DND-41 (cell line): ENCODE results near the gene MAML3.

Experiments
- ATAC-seq: fragments of 200-7000 bp; cut with Tn5 transposase; 3 replicates; pipeline ENCODE4 v1.9.1; 2021; ENCODE audit warnings: low read depth; ENCODE audit not compliant: insufficient read depth
- DNase-seq: peaks from one replicate; pipeline ENCODE4 v3.0.0-alpha.2; 2020
- H2AFZ ChIP-seq: 2 replicates; pipeline ENCODE4 v1.6.0; 2012; ENCODE audit warnings: low read depth, low read length
- H3K27ac ChIP-seq: 2 replicates; pipeline ENCODE4 v1.5.1; 2012; ENCODE audit warnings: low read length, inconsistent platforms
- H3K27me3 ChIP-seq: fragments of 200-600 bp; sonication (generic); 2 replicates; pipeline ENCODE4 v1.6.0; 2012; ENCODE audit warnings: low read length, mild to moderate bottlenecking, inconsistent platforms; ENCODE audit not compliant: insufficient read depth, poor library complexity
- H3K36me3 ChIP-seq: 2 replicates; pipeline ENCODE4 v1.5.1; 2012; ENCODE audit warnings: low read length, inconsistent platforms; ENCODE audit not compliant: insufficient read depth
- H3K4me1 ChIP-seq: 2 replicates; pipeline ENCODE4 v1.5.1; 2012; ENCODE audit warnings: mild to moderate bottlenecking, low read length; ENCODE audit not compliant: insufficient read depth
- H3K4me2 ChIP-seq: 2 replicates; pipeline ENCODE4 v1.6.0; 2012; ENCODE audit warnings: mild to moderate bottlenecking, moderate library complexity, low read length, inconsistent platforms; ENCODE audit not compliant: insufficient read depth
- H3K4me3 ChIP-seq, 2 experiments: fragments of 200-600 bp in 1 of 2; shearing (Covaris generic) in 1 of 2; 2 replicates each; pipeline ENCODE4 v1.5.1; 2012 to 2016; ENCODE audit warnings: inconsistent platforms in 2 of 2, low read length in 2 of 2, mild to moderate bottlenecking in 2 of 2, low read depth in 1 of 2, moderate library complexity in 1 of 2
- H3K79me2 ChIP-seq: 2 replicates; pipeline ENCODE4 v1.6.0; 2012; ENCODE audit warnings: low read length, inconsistent platforms; ENCODE audit not compliant: insufficient read depth
- H3K9ac ChIP-seq: 2 replicates; pipeline ENCODE4 v1.6.0; 2012; ENCODE audit warnings: low read depth, mild to moderate bottlenecking, inconsistent platforms, low read length, moderate library complexity
- H3K9me3 ChIP-seq: 2 replicates; pipeline ENCODE4 v1.5.1; 2012; ENCODE audit warnings: low read length, moderate library complexity, mild to moderate bottlenecking, inconsistent platforms; ENCODE audit not compliant: insufficient read depth, severe bottlenecking
- H4K20me1 ChIP-seq: 2 replicates; pipeline ENCODE4 v1.6.0; 2012; ENCODE audit warnings: low read length; ENCODE audit not compliant: insufficient read depth
- EZH2 ChIP-seq: IDR thresholded peaks from 3 replicates; pipeline ENCODE4 v1.6.1; 2012; ENCODE audit warnings: borderline replicate concordance, low read depth, mild to moderate bottlenecking, moderate library complexity, low read length, inconsistent platforms; ENCODE audit not compliant: severe bottlenecking
- TF ChIP-seq, protein P1 (sequence below): IDR thresholded peaks from 2 replicates; pipeline ENCODE4 v1.5.1; 2012; ENCODE audit warnings: borderline replicate concordance, low read length, moderate library complexity, mild to moderate bottlenecking; ENCODE audit not compliant: poor library complexity, severe bottlenecking; ENCODE audit errors: extremely low read depth

The MAML3 gene

DNA sequence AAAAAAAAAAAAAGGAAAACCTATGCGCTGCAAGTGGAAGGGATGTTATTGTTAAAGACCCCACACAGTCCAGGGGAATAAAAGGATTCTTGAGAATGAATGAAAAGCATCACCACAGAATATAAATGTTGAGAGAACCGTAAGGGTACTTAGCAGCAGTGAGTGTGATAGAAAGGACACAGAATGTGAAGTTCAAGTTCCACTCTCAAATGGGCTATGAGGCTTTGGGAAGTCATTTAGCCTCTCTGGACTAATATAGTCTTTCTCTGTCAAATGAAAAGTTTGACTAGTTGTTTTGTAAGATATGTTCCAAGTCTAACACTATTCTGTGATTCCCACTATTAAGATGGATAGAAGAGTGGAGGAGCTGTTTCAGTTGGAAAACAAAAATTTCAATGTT is 35.8 kb upstream of the MAML3 start:
- ATAC-seq (no peak), DNase-seq (no peak)
- H3K9ac ChIP-seq = no peak overlapping the region
- no peaks in the 10 kb centered on the region for H3K36me3 ChIP-seq
- no peak overlapping the region for H3K4me3 ChIP-seq
- peaks cover 5% of the 10 kb centered on the region for H3K27me3 ChIP-seq
- H3K4me1 ChIP-seq = no peaks in the 10 kb centered on the region
- H3K27ac ChIP-seq = no peak overlapping the region
- no peak overlapping the region for H3K4me2 ChIP-seq
- no peak for TF ChIP-seq EZH2
- no peak overlapping the region for H2AFZ ChIP-seq
- no peaks in the 10 kb centered on the region for H3K9me3 ChIP-seq
- H4K20me1 ChIP-seq = no peaks in the 10 kb centered on the region
- no peaks in the 10 kb centered on the region for H3K79me2 ChIP-seq

DNA sequence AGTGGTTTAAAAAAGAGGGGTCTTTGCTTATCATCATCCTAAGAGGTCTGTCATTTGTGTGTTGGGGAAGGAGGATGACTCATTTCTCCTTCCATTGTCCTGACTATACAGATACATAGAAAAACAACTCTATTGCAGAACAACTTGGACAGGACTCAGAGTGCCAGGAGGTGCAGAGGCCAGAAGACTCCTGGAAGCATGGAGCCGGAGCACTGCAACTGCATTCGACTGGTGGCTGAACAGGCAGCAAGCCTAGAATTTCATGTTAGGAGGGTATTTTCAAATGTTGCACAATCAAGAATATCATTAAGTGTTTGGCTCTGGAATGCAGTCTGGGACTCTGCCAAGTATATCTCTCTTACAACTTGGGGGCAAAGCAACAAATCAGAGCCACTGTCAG is 35.0 kb upstream of the MAML3 start:
- Histone ChIP-seq H3K4me2 (no peak overlapping the region), H4K20me1 (no peaks in the 10 kb centered on the region), H3K79me2 (no peaks in the 10 kb centered on the region), H3K27me3 (peaks cover 5% of the 10 kb centered on the region), H3K4me3 (no peak overlapping the region), H3K4me1 (no peaks in the 10 kb centered on the region), H3K9ac (no peak overlapping the region), H3K27ac (no peak overlapping the region), H3K9me3 (no peaks in the 10 kb centered on the region), H2AFZ (no peak overlapping the region), H3K36me3 (no peaks in the 10 kb centered on the region)
- TF ChIP-seq, protein P1, sequence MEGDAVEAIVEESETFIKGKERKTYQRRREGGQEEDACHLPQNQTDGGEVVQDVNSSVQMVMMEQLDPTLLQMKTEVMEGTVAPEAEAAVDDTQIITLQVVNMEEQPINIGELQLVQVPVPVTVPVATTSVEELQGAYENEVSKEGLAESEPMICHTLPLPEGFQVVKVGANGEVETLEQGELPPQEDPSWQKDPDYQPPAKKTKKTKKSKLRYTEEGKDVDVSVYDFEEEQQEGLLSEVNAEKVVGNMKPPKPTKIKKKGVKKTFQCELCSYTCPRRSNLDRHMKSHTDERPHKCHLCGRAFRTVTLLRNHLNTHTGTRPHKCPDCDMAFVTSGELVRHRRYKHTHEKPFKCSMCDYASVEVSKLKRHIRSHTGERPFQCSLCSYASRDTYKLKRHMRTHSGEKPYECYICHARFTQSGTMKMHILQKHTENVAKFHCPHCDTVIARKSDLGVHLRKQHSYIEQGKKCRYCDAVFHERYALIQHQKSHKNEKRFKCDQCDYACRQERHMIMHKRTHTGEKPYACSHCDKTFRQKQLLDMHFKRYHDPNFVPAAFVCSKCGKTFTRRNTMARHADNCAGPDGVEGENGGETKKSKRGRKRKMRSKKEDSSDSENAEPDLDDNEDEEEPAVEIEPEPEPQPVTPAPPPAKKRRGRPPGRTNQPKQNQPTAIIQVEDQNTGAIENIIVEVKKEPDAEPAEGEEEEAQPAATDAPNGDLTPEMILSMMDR = no peak
- TF ChIP-seq EZH2 = no peak
- ATAC-seq (no peak), DNase-seq (no peak)

GRCh38 chr4:140187316-140187695 is 33.3 kb upstream of the MAML3 start:
- DNase-seq (no peak), ATAC-seq (no peak)
- no peaks in the 10 kb centered on the region for H3K79me2 ChIP-seq
- H3K4me1 ChIP-seq = no peaks in the 10 kb centered on the region
- TF ChIP-seq, protein P1 = no peak
- no peak for TF ChIP-seq EZH2
- no peaks in the 10 kb centered on the region for H3K9me3 ChIP-seq
- no peak overlapping the region for H2AFZ ChIP-seq
- no peaks in the 10 kb centered on the region for H3K36me3 ChIP-seq
- no peak overlapping the region for H3K4me2 ChIP-seq
- no peak overlapping the region for H3K27ac ChIP-seq
- no peaks in the 10 kb centered on the region for H4K20me1 ChIP-seq
- no peak overlapping the region for H3K4me3 ChIP-seq
- peaks cover 5% of the 10 kb centered on the region for H3K27me3 ChIP-seq
- no peak overlapping the region for H3K9ac ChIP-seq

GRCh38 chr4:140186651-140187315 is 32.8 kb upstream of the MAML3 start:
- no peak overlapping the region for H3K4me2 ChIP-seq
- TF ChIP-seq, protein P1 = no peak
- no peak for TF ChIP-seq EZH2
- ATAC-seq = no peak

More at GRCh38 chr4:140186651-140187315, 32.8 kb upstream of the MAML3 start:
- H3K9ac ChIP-seq = no peak overlapping the region
- H3K4me3 ChIP-seq = no peak overlapping the region
- no peak for DNase-seq
- H3K27ac ChIP-seq = no peak overlapping the region
- peaks cover 2% of the 10 kb centered on the region for H3K27me3 ChIP-seq
- H3K9me3 ChIP-seq = no peaks in the 10 kb centered on the region
- H3K4me1 ChIP-seq = no peaks in the 10 kb centered on the region
- H4K20me1 ChIP-seq = no peaks in the 10 kb centered on the region
- H2AFZ ChIP-seq = no peak overlapping the region
- H3K36me3 ChIP-seq = no peaks in the 10 kb centered on the region
- no peaks in the 10 kb centered on the region for H3K79me2 ChIP-seq
